GM12878 (cell line): ENCODE measurements around the gene FAM89B. TPM values are rescaled to one million over a fixed set of nuclear protein-coding genes. Genes with fewer than 3 reads are reported as not detected.

Experiments
- ATAC-seq: fragments of 200-7000 bp; cut with Tn5 transposase; 3 replicates; pipeline ENCODE4 v1.9.1; 2020; ENCODE audit warnings: mild to moderate bottlenecking, moderate library complexity
- BruUV-seq: library from RNA; stranded (reverse); fragments of 400-500 nt; replicated peaks from 2 replicates; lab custom pipeline; 2021; lab: Mats Ljungman, UMichigan
- CTCF ChIA-PET: fragments of 300-600 bp; sonication (Branson Sonifier 250); formaldehyde crosslinking; extraction: SDS; loops from one replicate; lab custom pipeline; 2021; ENCODE audit warnings: inconsistent platforms; lab: Yijun Ruan, JAX
- POLR2A ChIA-PET: fragments of 350-600 bp; formaldehyde crosslinking; extraction: SDS; loops from one replicate; lab custom pipeline; 2021; ENCODE audit warnings: inconsistent platforms; lab: Charles Lee
- RAD21 ChIA-PET: fragments of 300-600 bp; sonication (Branson Sonifier 250); formaldehyde crosslinking; loops from one replicate; lab custom pipeline; 2023; ENCODE audit warnings: antibody characterized with exemption; ENCODE audit not compliant: unreplicated experiment; lab: Charles Lee
- SMC1A ChIA-PET: fragments of 300-600 bp; sonication (Branson Sonifier 250); formaldehyde crosslinking; loops from one replicate; lab custom pipeline; 2023; ENCODE audit not compliant: unreplicated experiment, uncharacterized antibody; lab: Charles Lee
- DNase-seq: peaks from one replicate; pipeline ENCODE4 v3.0.0-alpha.2; 2011; ENCODE audit warnings: low read depth, low spot score
- FAIRE-seq: peaks from 3 replicates; lab custom pipeline; 2011; peaks lifted over from hg19 to GRCh38; lab: Jason Lieb, UNC
- H2AFZ ChIP-seq: 2 replicates; pipeline ENCODE4 v1.6.0; 2011; ENCODE audit warnings: low read depth, low read length, control low read depth; ENCODE audit not compliant: control insufficient read depth
- H3K27ac ChIP-seq: 2 replicates; pipeline ENCODE4 v1.5.1; 2011; ENCODE audit warnings: control low read depth; ENCODE audit not compliant: control insufficient read depth, insufficient read depth
- H3K27me3 ChIP-seq, 2 experiments: replicated peaks in 1 of 2; 2 replicates each; pipeline versions ENCODE4 v1.6.0 to v1.6.1; 2011; ENCODE audit warnings: low read length in 1 of 2; ENCODE audit not compliant: control insufficient read depth in 2 of 2, insufficient read depth in 2 of 2
- H3K36me3 ChIP-seq, 2 experiments: 2 replicates each; pipeline ENCODE4 v1.5.1; 2011; ENCODE audit warnings: low read length in 1 of 2; ENCODE audit not compliant: control insufficient read depth in 2 of 2, insufficient read depth in 2 of 2
- H3K4me1 ChIP-seq: 2 replicates; pipeline ENCODE4 v1.6.1; 2011; ENCODE audit warnings: mild to moderate bottlenecking, low read length, moderate library complexity, mixed read lengths; ENCODE audit not compliant: control insufficient read depth, insufficient read depth
- H3K4me2 ChIP-seq: 2 replicates; pipeline ENCODE4 v1.6.0; 2011; ENCODE audit warnings: control low read depth; ENCODE audit not compliant: control insufficient read depth, insufficient read depth
- H3K4me3 ChIP-seq: fragments of 200-600 bp; sonication (generic); 2 replicates; pipeline ENCODE4 v1.5.1; 2016
- H3K79me2 ChIP-seq: 2 replicates; pipeline ENCODE4 v1.6.0; 2011; ENCODE audit warnings: low read length; ENCODE audit not compliant: control insufficient read depth, insufficient read depth
- H3K9ac ChIP-seq: 2 replicates; pipeline ENCODE4 v1.8.0; 2011; ENCODE audit warnings: low read length, control low read depth, mixed read lengths; ENCODE audit not compliant: control insufficient read depth, insufficient read depth
- H3K9me3 ChIP-seq: replicated peaks from 3 replicates; pipeline ENCODE4 v1.5.1; 2011; ENCODE audit warnings: mild to moderate bottlenecking, low read length; ENCODE audit not compliant: control insufficient read depth, insufficient read depth
- H4K20me1 ChIP-seq: 2 replicates; pipeline ENCODE4 v1.6.0; 2011; ENCODE audit not compliant: control insufficient read depth, insufficient read depth
- POLR2A ChIP-seq: IDR thresholded peaks from 2 replicates; pipeline ENCODE4 v1.6.1; 2011; ENCODE audit warnings: low read depth, mild to moderate bottlenecking, low read length
- ZBTB4 ChIP-seq: fragments of 450-650 bp; formaldehyde crosslinking; IDR thresholded peaks from 2 replicates; pipeline ENCODE4 v1.4.0; 2022; ENCODE audit warnings: mild to moderate bottlenecking, moderate library complexity
- WGBS: methylation state at CpG from one replicate; pipeline ENCODE4 v1.1.6; 2016; ENCODE audit warnings: low lambda C conversion rate; ENCODE audit not compliant: insufficient replicate concordance, insufficient coverage; ENCODE audit errors: missing lambda C conversion rate; 5-methylcytosine and 5-hydroxymethylcytosine counted together
- in situ Hi-C: fragments of 300-500 bp; cut with MboI; formaldehyde crosslinking; loops from 9 replicates; pipeline ENCODE4 v1.14.3; 2018; ENCODE audit warnings: mixed read lengths
- intact Hi-C: fragments of 100-400 bp; cut with micrococcal nuclease; formaldehyde crosslinking; loops from one replicate; pipeline ENCODE4 v1.14.2; 2022; ENCODE audit not compliant: unreplicated experiment
- polyA plus RNA-seq, 11 experiments: library from polyadenylated mRNA; depleted of rRNA in 4 of 11; unstranded in 6 of 11; stranded (reverse) in 5 of 11; fragments of >200 nt; fragmentation: Nextera tagmentation in 4 of 11; fragmentation: Illumina TruSeq in 1 of 11; extraction: Ambion mirVana in 4 of 11; extraction: Trizol in 1 of 11; gene quantifications; 1 replicate in 1 of 11; 2 replicates in 10 of 11; pipeline versions ENCODE4 v1.2.1 to v1.2.3, GENCODE V29; 2011 to 2016; ENCODE audit warnings: inconsistent platforms in 2 of 11, missing spikeins in 2 of 11, low read depth in 1 of 11
- total RNA-seq, 4 experiments: library from RNA; depleted of rRNA in 3 of 4; stranded (reverse); fragments of >200 nt in 3 of 4; fragmentation: Illumina TruSeq in 1 of 4; extraction: Trizol in 1 of 4; gene quantifications; 2 replicates each; pipeline versions ENCODE4 v1.2.1 to v1.2.3, GENCODE V29; 2013 to 2021

Gene FAM89B
- total and polyA plus RNA-seq, 10 of the 15 experiments (the other 5 are each of a cell fraction or from before 2014, with no cell fraction given): 0.34 to 36.7 (median 9.8) TPM

GRCh38 chr11:65617990-65618751 lies 45.8 kb downstream of the FAM89B start:
- H3K36me3 ChIP-seq: peaks cover 16 to 21% of the 10 kb centered on the region in 2 experiments; a peak in 3 of 4 replicates
- SMC1A ChIA-PET: no interaction called here
- no peaks in the 10 kb centered on the region; the same call in 1 of the 2 replicates for H4K20me1 ChIP-seq
- H2AFZ ChIP-seq: no peak overlapping the region
- H3K4me3 ChIP-seq: no peak overlapping the region
- H3K79me2 ChIP-seq: peaks cover 51% of the 10 kb centered on the region
- POLR2A ChIA-PET: interaction anchor here (0.6 to 2.4 kb wide), 4 partner anchors 8 to 48 kb away, joined by 3 to 17 read pairs (median 3); partner anchors contain the start of genes SIPA1 and ZNRD2
- DNase-seq (no peak), ATAC-seq (no peak), FAIRE-seq (no peak)
- WGBS: 96% methylated on average over 31 of the region's 33 CpGs
- no peaks in the 10 kb centered on the region for H3K27me3 ChIP-seq
- intact Hi-C loops: no loop called here
- CTCF ChIA-PET: interaction anchor here (0.6 to 2.0 kb wide), 4 partner anchors 8 to 203 kb away, joined by 3 to 13 read pairs (median 3); partner anchors contain the start of gene SIPA1
- H3K4me1 ChIP-seq: peaks cover 9% of the 10 kb centered on the region
- TF ChIP-seq ZBTB4 (CRISPR knock-in tag) (no peak), POLR2A (peak; percentile 8; the same call in 1 of the 2 replicates)
- RAD21 ChIA-PET: no interaction called here
- H3K9ac ChIP-seq: no peak overlapping the region
- no TSS peak for BruUV-seq
- no peaks in the 10 kb centered on the region for H3K9me3 ChIP-seq
- in situ Hi-C loops: no loop called here
- no peak overlapping the region for H3K27ac ChIP-seq
- H3K4me2 ChIP-seq: 0 out of 2 replicates have a peak overlapping the region, but pooled peaks have one; percentile 94
